Type B pancreatic cell (in vitro differentiated cells): ENCODE measurements around the gene PARP1. TPM values are rescaled to one million over a fixed set of nuclear protein-coding genes. Genes with fewer than 3 reads are reported as not detected.

Experiments used
- DNase-seq: peaks from one replicate; pipeline ENCODE4 v3.0.0; 2021; ENCODE audit warnings: mixed read lengths; ENCODE audit not compliant: unreplicated experiment; ENCODE audit errors: extremely low spot score
- H3K27ac Mint-ChIP-seq: 2 replicates; pipeline ENCODE4 v1.8.0; 2021; ENCODE audit warnings: mild to moderate bottlenecking, mixed read lengths
- H3K27me3 Mint-ChIP-seq: 2 replicates; pipeline ENCODE4 v1.8.0; 2021; ENCODE audit warnings: mixed read lengths
- H3K36me3 Mint-ChIP-seq: 2 replicates; pipeline ENCODE4 v1.8.0; 2021; ENCODE audit warnings: mixed read lengths
- H3K4me1 Mint-ChIP-seq: one replicate; pipeline ENCODE4 v1.8.0; 2021; ENCODE audit warnings: mixed read lengths; ENCODE audit not compliant: unreplicated experiment
- H3K4me3 Mint-ChIP-seq: 2 replicates; pipeline ENCODE4 v1.8.0; 2021; ENCODE audit warnings: mild to moderate bottlenecking, mixed read lengths
- H3K9me3 Mint-ChIP-seq: 2 replicates; pipeline ENCODE4 v1.8.0; 2021; ENCODE audit warnings: mixed read lengths
- CTCF ChIP-seq: fragments of 200-600 bp; sonication (generic); conservative IDR thresholded peaks from 2 replicates; pipeline ENCODE4 v1.5.0; 2021; ENCODE audit warnings: antibody characterized with exemption, mild to moderate bottlenecking
- total RNA-seq: library from RNA; stranded (reverse); gene quantifications from 2 replicates; pipeline ENCODE4 v1.2.1, GENCODE V29; 2021; ENCODE audit warnings: low replicate concordance

Gene PARP1
- total RNA-seq, 1 donor from 2014 or later = 186 TPM

GRCh38 chr1:226312065-226312464 lies 95.8 kb downstream of the PARP1 start:
- no peak for DNase-seq
- Mint-ChIP-seq H3K4me1 (peaks cover 16% of the 10 kb centered on the region), H3K4me3 (no peak overlapping the region), H3K27ac (no peak overlapping the region), H3K27me3 (peaks cover 3% of the 10 kb centered on the region), H3K9me3 (no peaks in the 10 kb centered on the region), H3K36me3 (no peaks in the 10 kb centered on the region)
- no peak for TF ChIP-seq CTCF

GRCh38 chr1:226311376-226311775 lies 96.5 kb downstream of the PARP1 start:
- Mint-ChIP-seq H3K9me3 (no peaks in the 10 kb centered on the region), H3K27ac (no peak overlapping the region), H3K36me3 (no peaks in the 10 kb centered on the region), H3K27me3 (peaks cover 3% of the 10 kb centered on the region), H3K4me3 (no peak overlapping the region), H3K4me1 (peaks cover 16% of the 10 kb centered on the region)
- DNase-seq = no peak
- no peak for TF ChIP-seq CTCF

Other genes with a start within 250 kb of the PARP1 start
- 37.4 and 56.9 TPM in 2 replicates for gene ACBD3, start 221.4 kb downstream of the PARP1 start, total RNA-seq
- gene MIXL1, start 184.4 kb downstream of the PARP1 start, total RNA-seq = 0.14 and 0.63 TPM in 2 replicates
- gene LIN9, start 98.9 kb downstream of the PARP1 start, total RNA-seq = 5.4 and 10.5 TPM in 2 replicates
- gene STUM, start 140.7 kb upstream of the PARP1 start, total RNA-seq = 2.2 and 2.8 TPM in 2 replicates